ENCODE measurements around the gene ELAVL4.

Gene ELAVL4

DNA sequence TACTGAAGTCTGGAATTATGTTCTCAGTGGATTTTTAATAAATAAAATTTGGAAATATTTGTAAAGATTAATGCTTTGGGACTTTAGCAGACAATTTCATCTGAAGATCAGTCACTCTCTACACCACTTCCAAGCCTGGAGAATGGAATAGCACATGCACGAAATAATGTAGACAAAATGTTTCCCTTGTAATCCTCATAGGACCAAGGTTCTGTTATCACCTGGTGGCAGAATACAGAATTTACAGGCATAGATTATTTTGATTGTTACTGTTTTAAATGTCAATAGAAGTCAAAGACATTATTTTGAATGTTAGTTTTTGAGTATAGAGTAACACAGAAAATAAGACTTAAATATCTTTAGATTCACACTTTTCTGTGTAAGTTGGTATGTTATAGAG is 9.1 kb upstream of the ELAVL4 start:
- TF ChIP-seq, protein P1, sequence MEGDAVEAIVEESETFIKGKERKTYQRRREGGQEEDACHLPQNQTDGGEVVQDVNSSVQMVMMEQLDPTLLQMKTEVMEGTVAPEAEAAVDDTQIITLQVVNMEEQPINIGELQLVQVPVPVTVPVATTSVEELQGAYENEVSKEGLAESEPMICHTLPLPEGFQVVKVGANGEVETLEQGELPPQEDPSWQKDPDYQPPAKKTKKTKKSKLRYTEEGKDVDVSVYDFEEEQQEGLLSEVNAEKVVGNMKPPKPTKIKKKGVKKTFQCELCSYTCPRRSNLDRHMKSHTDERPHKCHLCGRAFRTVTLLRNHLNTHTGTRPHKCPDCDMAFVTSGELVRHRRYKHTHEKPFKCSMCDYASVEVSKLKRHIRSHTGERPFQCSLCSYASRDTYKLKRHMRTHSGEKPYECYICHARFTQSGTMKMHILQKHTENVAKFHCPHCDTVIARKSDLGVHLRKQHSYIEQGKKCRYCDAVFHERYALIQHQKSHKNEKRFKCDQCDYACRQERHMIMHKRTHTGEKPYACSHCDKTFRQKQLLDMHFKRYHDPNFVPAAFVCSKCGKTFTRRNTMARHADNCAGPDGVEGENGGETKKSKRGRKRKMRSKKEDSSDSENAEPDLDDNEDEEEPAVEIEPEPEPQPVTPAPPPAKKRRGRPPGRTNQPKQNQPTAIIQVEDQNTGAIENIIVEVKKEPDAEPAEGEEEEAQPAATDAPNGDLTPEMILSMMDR (conservative IDR thresholded peaks at IDR 0.05; ENCODE audit: low read depth): no peak
- POLR2A ChIA-PET (ENCODE audit: low non-redundant PET): no interaction called here
- no peak overlapping the region for H3K27ac ChIP-seq
- CTCF ChIA-PET: no interaction called here
- DNase-seq (ENCODE audit: low spot score): no peak

DNA sequence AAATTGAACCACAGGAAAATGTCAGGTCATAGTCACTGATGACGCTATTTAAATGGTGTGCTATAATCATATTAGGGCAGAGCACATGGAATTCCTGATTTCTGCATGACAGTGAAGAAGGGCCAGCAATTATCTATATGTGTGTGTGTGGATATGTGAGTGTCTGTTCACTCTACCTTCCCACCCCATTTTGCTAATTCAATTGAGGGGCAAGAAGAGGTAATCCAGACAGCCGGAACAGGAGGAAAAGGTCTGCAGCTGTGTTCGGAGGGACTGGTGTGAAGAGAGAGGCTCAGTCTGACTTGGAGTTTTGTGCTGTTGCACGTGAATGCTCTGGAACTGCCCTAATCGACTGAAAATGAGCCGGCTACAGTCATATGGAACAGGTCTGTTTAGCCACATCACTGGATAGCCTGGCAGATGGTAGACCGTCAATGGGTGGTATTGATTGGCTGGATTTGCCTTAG is 5.1 kb upstream of the ELAVL4 start:
- no peak overlapping the region for H3K27ac ChIP-seq
- no peak for DNase-seq (ENCODE audit: low spot score)
- ChIA-PET POLR2A (ENCODE audit: low non-redundant PET) (no interaction called here), CTCF (interaction anchor here (0.6 kb wide), 1 partner anchor 22 kb away, joined by 3 read pairs; no protein-coding TSS in a partner anchor)
- TF ChIP-seq, protein P1 (conservative IDR thresholded peaks at IDR 0.05; ENCODE audit: low read depth): no peak

DNA sequence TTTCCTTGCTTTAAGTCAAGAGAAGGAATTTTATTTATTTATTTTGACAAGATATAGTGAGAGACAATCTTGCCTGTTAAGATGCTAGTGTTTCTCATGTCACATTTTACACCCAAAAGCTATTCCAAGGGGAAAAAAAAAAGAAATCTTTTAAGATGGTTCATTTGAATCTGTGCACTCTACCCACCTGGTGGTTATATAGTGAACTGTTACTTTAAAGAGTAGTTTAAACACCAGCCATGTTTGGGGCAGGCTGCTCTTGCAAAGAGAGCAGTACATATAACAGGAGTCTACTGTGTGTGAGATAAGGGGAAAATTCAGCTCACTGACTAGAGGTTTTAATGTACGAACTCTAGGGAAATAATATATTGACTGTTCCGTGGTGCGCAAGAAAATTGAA is 3.3 kb upstream of the ELAVL4 start:
- TF ChIP-seq, protein P1 (conservative IDR thresholded peaks at IDR 0.05; ENCODE audit: low read depth): no peak
- ChIA-PET CTCF (interaction anchor here (0.5 to 0.9 kb wide), 6 partner anchors 9 to 755 kb away, joined by 3 to 6 read pairs (median 4); no protein-coding TSS in a partner anchor), POLR2A (ENCODE audit: low non-redundant PET) (no interaction called here)
- no peak overlapping the region for H3K27ac ChIP-seq
- no peak for DNase-seq (ENCODE audit: low spot score)

DNA sequence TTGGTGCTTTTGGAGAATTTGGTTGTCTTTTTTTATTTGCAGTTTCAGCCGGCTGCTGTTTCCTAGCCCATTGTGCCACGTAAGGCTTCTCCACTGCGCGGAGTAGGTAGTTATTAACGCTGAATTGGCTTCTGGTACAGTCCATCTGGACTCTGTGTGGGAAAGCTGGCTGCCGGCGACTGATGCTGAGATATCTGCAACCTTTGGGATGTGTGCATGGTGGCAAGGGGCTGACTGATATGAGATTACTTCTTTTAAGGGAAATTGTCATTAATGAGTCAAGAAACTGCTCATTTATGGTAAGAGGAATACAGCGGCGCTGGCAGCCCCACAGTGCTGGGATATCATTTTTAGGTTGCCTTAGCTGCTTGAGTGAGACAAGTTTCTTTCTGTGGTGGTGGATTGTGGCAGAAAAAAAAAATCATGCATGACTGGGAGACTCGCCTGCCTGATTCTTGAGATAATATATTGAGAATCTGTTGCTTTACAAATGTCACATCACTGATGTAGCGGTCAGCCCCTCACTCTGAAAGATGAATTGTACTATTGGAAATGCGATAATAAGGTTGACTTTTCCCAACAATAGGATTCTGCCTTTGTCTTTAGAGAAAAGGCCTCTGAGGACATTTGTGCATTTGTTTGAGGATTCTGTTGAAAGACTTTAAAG is 2.5 kb upstream of the ELAVL4 start:
- ChIA-PET POLR2A (ENCODE audit: low non-redundant PET) (no interaction called here), CTCF (interaction anchor here (0.5 to 0.7 kb wide), 4 partner anchors 10 to 756 kb away, joined by 3 to 6 read pairs (median 3); no protein-coding TSS in a partner anchor)
- TF ChIP-seq, protein P1 (conservative IDR thresholded peaks at IDR 0.05; ENCODE audit: low read depth): no peak
- H3K27ac ChIP-seq: no peak overlapping the region
- DNase-seq (ENCODE audit: low spot score): no peak

DNA sequence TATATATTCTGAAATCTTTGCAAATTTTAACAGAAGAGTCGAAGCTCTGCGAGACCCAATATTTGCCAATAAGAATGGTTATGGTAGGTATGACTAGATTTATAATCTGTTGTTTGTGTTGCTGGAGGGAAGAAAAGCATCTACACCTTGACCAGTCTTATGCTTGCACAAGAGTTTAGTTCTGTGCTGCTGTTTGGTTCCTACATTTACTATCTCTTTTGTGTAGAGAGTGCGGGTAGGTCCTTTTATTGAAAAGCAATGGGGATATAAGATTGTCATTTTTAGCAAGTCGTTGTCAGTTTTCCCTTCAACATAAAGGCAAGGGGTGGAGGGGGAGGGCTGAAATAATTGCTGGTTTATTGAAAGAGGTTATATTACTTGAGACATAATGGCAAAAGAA is 396 bp downstream of the ELAVL4 start:
- TF ChIP-seq, protein P1 (conservative IDR thresholded peaks at IDR 0.05; ENCODE audit: low read depth): no peak
- no peak for DNase-seq (ENCODE audit: low spot score)
- CTCF ChIA-PET: no interaction called here
- H3K27ac ChIP-seq: no peak overlapping the region
- POLR2A ChIA-PET (ENCODE audit: low non-redundant PET): no interaction called here

DNA sequence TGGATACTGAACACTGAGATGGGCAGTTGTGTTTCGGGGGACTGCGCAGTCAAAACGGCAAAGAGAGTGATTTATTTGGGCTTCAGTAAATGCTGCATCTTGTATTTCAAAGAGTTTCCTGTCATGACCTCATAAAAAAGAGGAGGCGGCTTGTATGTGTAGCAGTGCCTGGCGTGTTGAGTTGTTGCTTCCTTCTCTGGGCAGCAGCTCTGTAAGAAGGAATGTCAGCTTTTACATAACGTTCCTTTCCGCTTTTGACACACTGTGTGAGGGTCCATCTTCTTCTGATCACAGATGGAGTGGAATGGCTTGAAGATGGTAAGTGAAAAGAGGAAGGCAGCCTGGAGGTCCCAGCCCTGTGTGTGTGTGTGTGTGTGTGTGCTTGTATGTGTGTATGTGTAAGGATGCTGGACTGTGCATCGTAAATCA is 941 bp downstream of the ELAVL4 start:
- ChIA-PET CTCF (no interaction called here), POLR2A (ENCODE audit: low non-redundant PET) (no interaction called here)
- no peak overlapping the region for H3K27ac ChIP-seq
- no peak for DNase-seq (ENCODE audit: low spot score)
- TF ChIP-seq, protein P1 (conservative IDR thresholded peaks at IDR 0.05; ENCODE audit: low read depth): no peak

All from RWPE1 (cell line).